HG02763 (cell line): ENCODE data around the gene PEX11B.

Experiments
- ATAC-seq: cut with Tn5 transposase; IDR thresholded peaks from one replicate; pipeline ENCODE4 v1.9.1; 2021; ENCODE audit warnings: mild to moderate bottlenecking, moderate library complexity; ENCODE audit not compliant: unreplicated experiment

Gene PEX11B

GRCh38 chr1:145874646-145875045 lies 43.9 kb downstream of the PEX11B start:
- ATAC-seq: no peak

GRCh38 chr1:145871994-145872924 lies 46.3 kb downstream of the PEX11B start:
- no peak for ATAC-seq

DNA sequence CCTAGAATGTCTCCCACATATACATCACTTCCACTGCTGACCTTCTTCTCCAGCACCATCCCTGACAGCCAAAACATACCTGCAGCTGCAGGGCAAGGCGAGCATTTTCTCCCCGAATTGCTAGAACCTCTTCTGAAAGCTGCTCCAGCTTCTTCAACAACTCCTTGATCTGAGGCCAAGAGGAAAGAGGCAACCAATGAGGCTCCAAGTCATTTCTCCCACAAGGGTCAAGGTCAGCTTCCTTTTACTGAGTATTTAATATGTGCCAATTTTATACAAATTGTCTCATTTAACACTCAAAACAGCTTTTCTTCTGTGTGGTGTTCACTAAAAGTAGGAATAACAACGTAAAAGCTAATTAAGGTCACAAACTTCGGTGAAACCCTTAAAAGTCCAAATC lies 50.3 kb downstream of the PEX11B start:
- no peak for ATAC-seq

DNA sequence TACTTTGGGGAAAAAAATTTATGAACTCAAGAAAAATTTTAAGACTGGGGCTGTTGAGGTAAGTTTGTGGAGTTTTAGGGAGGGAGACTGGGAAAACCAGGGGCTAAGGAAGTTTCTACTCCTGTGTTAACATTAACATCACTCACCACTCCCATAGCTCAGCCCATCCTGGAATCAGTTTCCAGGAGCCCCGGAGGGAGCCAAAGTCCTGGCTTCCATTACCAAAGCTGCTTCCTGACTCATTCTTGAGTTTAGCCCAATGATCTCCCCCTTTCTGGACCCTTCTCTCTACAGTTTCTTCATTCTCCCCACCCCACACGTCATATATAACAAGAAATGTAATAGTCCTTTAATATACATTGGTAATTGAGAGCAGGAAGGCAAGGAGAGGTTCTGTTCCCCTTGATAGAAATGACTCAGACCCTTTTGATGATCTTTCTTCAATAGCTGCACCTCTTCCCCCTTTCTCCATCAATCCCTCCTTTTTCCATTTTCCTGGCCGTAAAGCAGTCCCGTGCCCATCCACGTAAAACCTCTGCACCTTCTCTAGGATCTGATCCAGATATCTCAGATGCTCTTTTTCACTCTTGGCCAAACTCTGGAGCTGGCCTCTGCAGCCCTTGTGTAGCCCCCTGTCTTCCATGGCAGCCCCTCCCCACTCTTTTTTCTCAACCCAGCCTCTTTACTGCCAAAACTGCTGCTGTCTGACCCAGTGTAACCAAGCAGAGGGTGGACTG lies 55.1 kb downstream of the PEX11B start:
- no peak for ATAC-seq
